Small intestine (tissue), 7 donors: Measurements from ENCODE around the gene LONRF2. TPM values are rescaled to one million over a fixed set of nuclear protein-coding genes. Genes with fewer than 3 reads are reported as not detected.

Source experiments
- DNase-seq, 2 donors: peaks; one replicate each; pipeline versions ENCODE4 v3.0.0 to v3.0.0-alpha.2; 2013
- FAIRE-seq: peaks from 2 replicates; lab custom pipeline; 2012; peaks lifted over from hg19 to GRCh38; lab: Jason Lieb, UNC
- H3K27ac ChIP-seq, 3 donors: one replicate each; pipeline ENCODE4 v1.5.1; 2013; ENCODE audit warnings: low read length in 2 of 3, mild to moderate bottlenecking in 2 of 3, control low read depth in 1 of 3, inconsistent platforms in 1 of 3, low read depth in 1 of 3, moderate library complexity in 1 of 3
- H3K27me3 ChIP-seq, 3 donors: one replicate each; pipeline ENCODE4 v1.6.1; 2013; ENCODE audit warnings: low read length in 3 of 3, inconsistent platforms in 1 of 3; ENCODE audit not compliant: control insufficient read depth in 3 of 3, insufficient read depth in 3 of 3
- H3K36me3 ChIP-seq, 3 donors: one replicate each; pipeline ENCODE4 v1.6.1; 2013; ENCODE audit warnings: low read length in 3 of 3, inconsistent platforms in 1 of 3, low read depth in 1 of 3, mild to moderate bottlenecking in 1 of 3, moderate library complexity in 1 of 3; ENCODE audit not compliant: control insufficient read depth in 3 of 3, insufficient read depth in 2 of 3
- H3K4me1 ChIP-seq, 3 donors: one replicate each; pipeline ENCODE4 v1.6.1; 2013; ENCODE audit warnings: low read length in 2 of 3, inconsistent platforms in 1 of 3, low read depth in 1 of 3, mild to moderate bottlenecking in 1 of 3, moderate library complexity in 1 of 3; ENCODE audit not compliant: control insufficient read depth in 3 of 3, insufficient read depth in 2 of 3
- H3K4me3 ChIP-seq, 3 donors: one replicate each; pipeline ENCODE4 v1.5.1; 2013; ENCODE audit warnings: low read length in 3 of 3, control low read depth in 1 of 3, inconsistent platforms in 1 of 3, low read depth in 1 of 3, mild to moderate bottlenecking in 1 of 3, moderate library complexity in 1 of 3
- H3K9me3 ChIP-seq, 2 donors: one replicate each; pipeline ENCODE4 v1.6.1; 2013; ENCODE audit warnings: low read depth in 1 of 2, low read length in 1 of 2; ENCODE audit not compliant: control insufficient read depth in 2 of 2, insufficient read depth in 1 of 2
- WGBS, 3 donors: extraction: QIAGEN DNeasy Blood & Tissue Kit; methylation state at CpG; one replicate each; pipeline ENCODE4 v1.1.7; 2013; 5-methylcytosine and 5-hydroxymethylcytosine counted together
- polyA plus RNA-seq, 4 donors: library from polyadenylated mRNA; stranded (reverse) in 3 of 4; unstranded in 1 of 4; fragments of 200-250 nt in 3 of 4; fragments of 120-200 nt in 1 of 4; gene quantifications; one replicate each; pipeline versions ENCODE4 v1.2.1 to v1.2.3, GENCODE V29; 2013
- donor health status: healthy with polysubstance abuse.
- donor health status: control.
- donor health status: control.
- donor health status: Bipolar disorder and iron deficiency.
- donor health status: healthy.

Gene LONRF2
- polyA plus RNA-seq, 4 donors = under 0.01 to 1.5 (median 0.43) TPM; not detected in 1

GRCh38 chr2:100294162-100294497 is 28.2 kb downstream of the LONRF2 start:
- no peaks in the 10 kb centered on the region for H3K9me3 ChIP-seq
- DNase-seq (no peak), FAIRE-seq (no peak)
- H3K4me3 ChIP-seq = no peak overlapping the region
- no peaks in the 10 kb centered on the region for H3K36me3 ChIP-seq
- H3K27ac ChIP-seq = no peak overlapping the region
- WGBS, 3 donors = 91 to 92% (median 91%) methylated on average over 9 of the region's 9 CpGs
- peaks cover 0 to 2% (median 0%) of the 10 kb centered on the region in 3 donors for H3K27me3 ChIP-seq
- H3K4me1 ChIP-seq = peaks cover 0 to 12% (median 0%) of the 10 kb centered on the region in 3 donors

- no peak for FAIRE-seq
- Histone ChIP-seq H3K27me3 (peaks cover 0 to 2% (median 0%) of the 10 kb centered on the region in 3 donors), H3K4me3 (no peak overlapping the region), H3K36me3 (no peaks in the 10 kb centered on the region), H3K27ac (no peak overlapping the region), H3K9me3 (no peaks in the 10 kb centered on the region), H3K4me1 (peaks cover 0 to 12% (median 0%) of the 10 kb centered on the region in 3 donors)
- WGBS, 3 donors = 86 to 96% (median 94%) methylated on average over 9 of the region's 9 CpGs
- no peak for DNase-seq
These were observed 28.8 kb downstream of the LONRF2 start for GRCh38 chr2:100293341-100294161.

- Histone ChIP-seq H3K27ac (peak overlapping the region in 1 of 3 donors; percentile 69), H3K4me1 (peaks cover 0 to 12% (median 0%) of the 10 kb centered on the region in 3 donors), H3K36me3 (no peaks in the 10 kb centered on the region), H3K27me3 (peaks cover 0 to 2% (median 0%) of the 10 kb centered on the region in 3 donors), H3K4me3 (no peak overlapping the region), H3K9me3 (no peaks in the 10 kb centered on the region)
- 21 to 35% (median 24%) methylated on average over 4 of the region's 4 CpGs for WGBS, 3 donors
- DNase-seq (peak; percentile 75 to 76), FAIRE-seq (no peak)
These were observed 30.2 kb downstream of the LONRF2 start for GRCh38 chr2:100292022-100292580.

- Histone ChIP-seq H3K36me3 (no peaks in the 10 kb centered on the region), H3K4me3 (no peak overlapping the region), H3K27ac (peak overlapping the region in 2 of 3 donors; percentile 32 to 69), H3K9me3 (no peaks in the 10 kb centered on the region), H3K27me3 (peaks cover 0 to 2% (median 0%) of the 10 kb centered on the region in 3 donors), H3K4me1 (peaks cover 0 to 17% (median 0%) of the 10 kb centered on the region in 3 donors)
- 42 to 59% (median 50%) methylated on average over 12 to 13 of the region's 13 CpGs for WGBS, 3 donors
- FAIRE-seq = no peak
- peak; percentile 86 to 92 for DNase-seq
These were observed 30.9 kb downstream of the LONRF2 start for GRCh38 chr2:100291152-100291970.

- Histone ChIP-seq H3K27ac (peak overlapping the region in 1 of 3 donors; percentile 15), H3K36me3 (no peaks in the 10 kb centered on the region), H3K9me3 (no peaks in the 10 kb centered on the region), H3K27me3 (peaks cover 0 to 2% (median 0%) of the 10 kb centered on the region in 3 donors), H3K4me1 (peaks cover 0 to 21% (median 0%) of the 10 kb centered on the region in 3 donors), H3K4me3 (no peak overlapping the region)
- WGBS, 3 donors = 49 to 68% (median 53%) methylated on average over 7 of the region's 7 CpGs
- no peak for DNase-seq
- FAIRE-seq = no peak
These were observed 31.6 kb downstream of the LONRF2 start for GRCh38 chr2:100290718-100291151.

- Histone ChIP-seq H3K9me3 (no peaks in the 10 kb centered on the region), H3K27me3 (no peaks in the 10 kb centered on the region), H3K27ac (no peak overlapping the region), H3K4me3 (no peak overlapping the region), H3K36me3 (no peaks in the 10 kb centered on the region), H3K4me1 (peaks cover 0 to 28% (median 2%) of the 10 kb centered on the region in 3 donors)
- WGBS, 3 donors = 86 to 91% (median 86%) methylated on average over 6 of the region's 6 CpGs
- no peak for FAIRE-seq
- peak in 1 of 2 donors; percentile 12 for DNase-seq
These were observed 33.3 kb downstream of the LONRF2 start for GRCh38 chr2:100289020-100289419.

GRCh38 chr2:100286318-100286717 is 36.0 kb downstream of the LONRF2 start:
- Histone ChIP-seq H3K4me3 (no peak overlapping the region), H3K36me3 (no peaks in the 10 kb centered on the region), H3K27ac (peak overlapping the region in 2 of 3 donors; percentile 18 to 32), H3K27me3 (peaks cover 0 to 1% (median 0%) of the 10 kb centered on the region in 3 donors), H3K4me1 (peaks cover 0 to 22% (median 2%) of the 10 kb centered on the region in 3 donors), H3K9me3 (no peaks in the 10 kb centered on the region)
- 82 to 86% (median 85%) methylated on average over 3 of the region's 3 CpGs for WGBS, 3 donors
- FAIRE-seq (no peak), DNase-seq (no peak)

- FAIRE-seq = no peak
- peaks cover 0 to 2% (median 0%) of the 10 kb centered on the region in 3 donors for H3K27me3 ChIP-seq
- 13 to 32% (median 30%) methylated on average over 6 of the region's 6 CpGs for WGBS, 3 donors
- peak; percentile 57 to 76 for DNase-seq
- no peaks in the 10 kb centered on the region for H3K36me3 ChIP-seq
- no peak overlapping the region for H3K4me3 ChIP-seq
- no peaks in the 10 kb centered on the region for H3K9me3 ChIP-seq
- peaks cover 0 to 17% (median 2%) of the 10 kb centered on the region in 3 donors for H3K4me1 ChIP-seq
- peak overlapping the region in 2 of 3 donors; percentile 18 to 39 for H3K27ac ChIP-seq
These were observed 36.6 kb downstream of the LONRF2 start for GRCh38 chr2:100285691-100286090.
